HEK293 (cell line): ENCODE data around the gene FLYWCH1.

ENCODE experiments used
- CTCF ChIP-seq: fragments of 450-650 bp; formaldehyde crosslinking; IDR thresholded peaks from 2 replicates; pipeline ENCODE4 v1.5.1; 2016; ENCODE audit warnings: missing biosample characterization, missing genetic modification characterization
- RBAK ChIP-seq: fragments of 450-650 bp; formaldehyde crosslinking; IDR thresholded peaks from 2 replicates; pipeline ENCODE4 v1.5.1; 2016; ENCODE audit warnings: missing biosample characterization, missing genetic modification characterization
- YY1 ChIP-seq: fragments of 450-650 bp; formaldehyde crosslinking; IDR thresholded peaks from 2 replicates; pipeline ENCODE4 v1.5.1; 2018; ENCODE audit warnings: missing biosample characterization, missing genetic modification characterization
- ZBTB20 ChIP-seq: fragments of 450-650 bp; formaldehyde crosslinking; IDR thresholded peaks from 2 replicates; pipeline ENCODE4 v1.5.1; 2016; ENCODE audit warnings: missing biosample characterization, missing genetic modification characterization
- ZBTB26 ChIP-seq: fragments of 450-650 bp; formaldehyde crosslinking; optimal IDR thresholded peaks from 2 replicates; pipeline ENCODE3; 2016; ENCODE audit warnings: missing biosample characterization, mild to moderate bottlenecking, missing genetic modification characterization
- ZNF10 ChIP-seq: fragments of 450-650 bp; formaldehyde crosslinking; IDR thresholded peaks from 2 replicates; pipeline ENCODE4 v1.5.1; 2017; ENCODE audit warnings: missing biosample characterization, missing genetic modification characterization
- ZNF423 ChIP-seq: fragments of 450-650 bp; formaldehyde crosslinking; IDR thresholded peaks from 2 replicates; pipeline ENCODE4 v1.5.1; 2016; ENCODE audit warnings: missing biosample characterization, missing genetic modification characterization
- ZNF473 ChIP-seq: fragments of 450-650 bp; formaldehyde crosslinking; IDR thresholded peaks from 2 replicates; pipeline ENCODE4 v1.5.1; 2017; ENCODE audit warnings: missing biosample characterization, missing genetic modification characterization
- ZNF530 ChIP-seq: fragments of 450-650 bp; formaldehyde crosslinking; IDR thresholded peaks from 2 replicates; pipeline ENCODE4 v1.5.1; 2016; ENCODE audit warnings: low read depth, missing biosample characterization, missing genetic modification characterization
- ZNF76 ChIP-seq: fragments of 450-650 bp; formaldehyde crosslinking; IDR thresholded peaks from 2 replicates; pipeline ENCODE4; 2016; ENCODE audit warnings: low read depth, missing biosample characterization, missing genetic modification characterization, borderline replicate concordance
- ZSCAN16 ChIP-seq: fragments of 450-650 bp; formaldehyde crosslinking; IDR thresholded peaks from 2 replicates; pipeline ENCODE4 v1.5.1; 2016; ENCODE audit warnings: missing biosample characterization, missing genetic modification characterization
- TF ChIP-seq, protein P1 (sequence below): fragments of 450-650 bp; formaldehyde crosslinking; IDR thresholded peaks from 2 replicates; pipeline ENCODE4 v1.5.1; 2016; ENCODE audit warnings: missing biosample characterization, missing genetic modification characterization, low read depth
- TF ChIP-seq, protein P2 (sequence below): fragments of 450-650 bp; formaldehyde crosslinking; IDR thresholded peaks from 2 replicates; pipeline ENCODE4 v1.5.1; 2016; ENCODE audit warnings: missing biosample characterization, missing genetic modification characterization
- TF ChIP-seq, protein P3 (sequence below): IDR thresholded peaks from 2 replicates; pipeline ENCODE4 v1.6.1; 2011; ENCODE audit warnings: mild to moderate bottlenecking, low read depth, low read length, borderline replicate concordance

GRCh38 chr16:3000540-3000939, 88.8 kb downstream of the FLYWCH1 start:
- TF ChIP-seq CTCF (tag by site-specific recombination), result no peak
- TF ChIP-seq, protein P1, sequence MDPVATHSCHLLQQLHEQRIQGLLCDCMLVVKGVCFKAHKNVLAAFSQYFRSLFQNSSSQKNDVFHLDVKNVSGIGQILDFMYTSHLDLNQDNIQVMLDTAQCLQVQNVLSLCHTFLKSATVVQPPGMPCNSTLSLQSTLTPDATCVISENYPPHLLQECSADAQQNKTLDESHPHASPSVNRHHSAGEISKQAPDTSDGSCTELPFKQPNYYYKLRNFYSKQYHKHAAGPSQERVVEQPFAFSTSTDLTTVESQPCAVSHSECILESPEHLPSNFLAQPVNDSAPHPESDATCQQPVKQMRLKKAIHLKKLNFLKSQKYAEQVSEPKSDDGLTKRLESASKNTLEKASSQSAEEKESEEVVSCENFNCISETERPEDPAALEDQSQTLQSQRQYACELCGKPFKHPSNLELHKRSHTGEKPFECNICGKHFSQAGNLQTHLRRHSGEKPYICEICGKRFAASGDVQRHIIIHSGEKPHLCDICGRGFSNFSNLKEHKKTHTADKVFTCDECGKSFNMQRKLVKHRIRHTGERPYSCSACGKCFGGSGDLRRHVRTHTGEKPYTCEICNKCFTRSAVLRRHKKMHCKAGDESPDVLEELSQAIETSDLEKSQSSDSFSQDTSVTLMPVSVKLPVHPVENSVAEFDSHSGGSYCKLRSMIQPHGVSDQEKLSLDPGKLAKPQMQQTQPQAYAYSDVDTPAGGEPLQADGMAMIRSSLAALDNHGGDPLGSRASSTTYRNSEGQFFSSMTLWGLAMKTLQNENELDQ (tag by site-specific recombination), result no peak
- TF ChIP-seq ZSCAN16, result no peak
- no peak for TF ChIP-seq ZBTB20 (tag by site-specific recombination)
- no peak for TF ChIP-seq ZNF423 (tag by site-specific recombination)
- TF ChIP-seq YY1 (tag by site-specific recombination), result no peak
- TF ChIP-seq RBAK, result no peak
- TF ChIP-seq ZNF473 (tag by site-specific recombination), result no peak
- TF ChIP-seq ZNF76 (tag by site-specific recombination), result no peak
- TF ChIP-seq, protein P2, sequence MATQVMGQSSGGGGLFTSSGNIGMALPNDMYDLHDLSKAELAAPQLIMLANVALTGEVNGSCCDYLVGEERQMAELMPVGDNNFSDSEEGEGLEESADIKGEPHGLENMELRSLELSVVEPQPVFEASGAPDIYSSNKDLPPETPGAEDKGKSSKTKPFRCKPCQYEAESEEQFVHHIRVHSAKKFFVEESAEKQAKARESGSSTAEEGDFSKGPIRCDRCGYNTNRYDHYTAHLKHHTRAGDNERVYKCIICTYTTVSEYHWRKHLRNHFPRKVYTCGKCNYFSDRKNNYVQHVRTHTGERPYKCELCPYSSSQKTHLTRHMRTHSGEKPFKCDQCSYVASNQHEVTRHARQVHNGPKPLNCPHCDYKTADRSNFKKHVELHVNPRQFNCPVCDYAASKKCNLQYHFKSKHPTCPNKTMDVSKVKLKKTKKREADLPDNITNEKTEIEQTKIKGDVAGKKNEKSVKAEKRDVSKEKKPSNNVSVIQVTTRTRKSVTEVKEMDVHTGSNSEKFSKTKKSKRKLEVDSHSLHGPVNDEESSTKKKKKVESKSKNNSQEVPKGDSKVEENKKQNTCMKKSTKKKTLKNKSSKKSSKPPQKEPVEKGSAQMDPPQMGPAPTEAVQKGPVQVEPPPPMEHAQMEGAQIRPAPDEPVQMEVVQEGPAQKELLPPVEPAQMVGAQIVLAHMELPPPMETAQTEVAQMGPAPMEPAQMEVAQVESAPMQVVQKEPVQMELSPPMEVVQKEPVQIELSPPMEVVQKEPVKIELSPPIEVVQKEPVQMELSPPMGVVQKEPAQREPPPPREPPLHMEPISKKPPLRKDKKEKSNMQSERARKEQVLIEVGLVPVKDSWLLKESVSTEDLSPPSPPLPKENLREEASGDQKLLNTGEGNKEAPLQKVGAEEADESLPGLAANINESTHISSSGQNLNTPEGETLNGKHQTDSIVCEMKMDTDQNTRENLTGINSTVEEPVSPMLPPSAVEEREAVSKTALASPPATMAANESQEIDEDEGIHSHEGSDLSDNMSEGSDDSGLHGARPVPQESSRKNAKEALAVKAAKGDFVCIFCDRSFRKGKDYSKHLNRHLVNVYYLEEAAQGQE (tag by site-specific recombination), result no peak
- TF ChIP-seq, protein P3, sequence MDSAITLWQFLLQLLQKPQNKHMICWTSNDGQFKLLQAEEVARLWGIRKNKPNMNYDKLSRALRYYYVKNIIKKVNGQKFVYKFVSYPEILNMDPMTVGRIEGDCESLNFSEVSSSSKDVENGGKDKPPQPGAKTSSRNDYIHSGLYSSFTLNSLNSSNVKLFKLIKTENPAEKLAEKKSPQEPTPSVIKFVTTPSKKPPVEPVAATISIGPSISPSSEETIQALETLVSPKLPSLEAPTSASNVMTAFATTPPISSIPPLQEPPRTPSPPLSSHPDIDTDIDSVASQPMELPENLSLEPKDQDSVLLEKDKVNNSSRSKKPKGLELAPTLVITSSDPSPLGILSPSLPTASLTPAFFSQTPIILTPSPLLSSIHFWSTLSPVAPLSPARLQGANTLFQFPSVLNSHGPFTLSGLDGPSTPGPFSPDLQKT, result no peak
- no peak for TF ChIP-seq ZNF10
- no peak for TF ChIP-seq ZNF530
- TF ChIP-seq ZBTB26 (tag by site-specific recombination), result no peak
